AG10803 (cell line): ENCODE measurements around the gene ODR4.
"Not testable (repeated sequence)": the region's sequence is repeated elsewhere in the genome, so short reads cannot be mapped to it uniquely, and the experiment has no call there.

Experiments used
- DNase-seq: peaks from one replicate; pipeline ENCODE4 v3.0.0; 2010; ENCODE audit warnings: low read depth
- H3K4me3 ChIP-seq: 2 replicates; pipeline ENCODE4 v1.5.1; 2011; ENCODE audit warnings: mild to moderate bottlenecking, low read length, control low read depth
- CTCF ChIP-seq: conservative IDR thresholded peaks from 2 replicates; pipeline ENCODE4 v1.5.1; 2011; ENCODE audit warnings: mild to moderate bottlenecking, low read length, control low read depth, inconsistent platforms

Gene ODR4

GRCh38 chr1:186374303-186375151, 1.1 kb upstream of the ODR4 start:
- DNase-seq = peak; percentile 37
- no peak for TF ChIP-seq CTCF
- H3K4me3 ChIP-seq = peak overlapping the region; percentile 89

- no peak for DNase-seq
- no peak for TF ChIP-seq CTCF
- peak overlapping the region; percentile 89 for H3K4me3 ChIP-seq
Observed at GRCh38 chr1:186375929-186376319, 286 bp downstream of the ODR4 start.

GRCh38 chr1:186386725-186387383, 11.2 kb downstream of the ODR4 start:
- H3K4me3 ChIP-seq = no peak overlapping the region
- no peak for DNase-seq
- no peak for TF ChIP-seq CTCF

GRCh38 chr1:186390925-186391324, 15.3 kb downstream of the ODR4 start:
- no peak for TF ChIP-seq CTCF
- no peak for DNase-seq
- H3K4me3 ChIP-seq = no peak overlapping the region

- no peak overlapping the region for H3K4me3 ChIP-seq
- no peak for TF ChIP-seq CTCF
- no peak for DNase-seq
Observed at GRCh38 chr1:186391841-186392240, 16.2 kb downstream of the ODR4 start.

GRCh38 chr1:186392711-186393110, 17.1 kb downstream of the ODR4 start:
- not testable (repeated sequence) for DNase-seq, H3K4me3 ChIP-seq

- not testable (repeated sequence) for H3K4me3 ChIP-seq, DNase-seq
Observed at GRCh38 chr1:186401446-186401845, 25.8 kb downstream of the ODR4 start.

GRCh38 chr1:186403632-186404031, 28.0 kb downstream of the ODR4 start:
- no peak for DNase-seq
- H3K4me3 ChIP-seq = no peak overlapping the region
- TF ChIP-seq CTCF = no peak
